Kidney (tissue), 14 donors: ENCODE results near the gene TRIM60. TPM values are rescaled to one million over a fixed set of nuclear protein-coding genes. Genes with fewer than 3 reads are reported as not detected.
"Not testable (repeated sequence)": the region's sequence is repeated elsewhere in the genome, so short reads cannot be mapped to it uniquely, and the experiment has no call there.

Experiments
- DNase-seq, 5 donors: peaks; one replicate each; pipeline ENCODE4 v3.0.0-alpha.2; 2013 to 2020
- FAIRE-seq: peaks from 2 replicates; lab custom pipeline; 2012; peaks lifted over from hg19 to GRCh38; lab: Jason Lieb, UNC
- H3K27ac ChIP-seq, 2 donors: one replicate each; pipeline ENCODE4 v1.7.0; 2013; ENCODE audit warnings: low read depth in 2 of 2, low read length in 2 of 2, inconsistent platforms in 1 of 2
- H3K27me3 ChIP-seq: one replicate; pipeline ENCODE4 v1.7.1; 2013; ENCODE audit warnings: low read length, inconsistent platforms; ENCODE audit not compliant: control insufficient read depth, insufficient read depth
- H3K36me3 ChIP-seq, 3 donors: one replicate each; pipeline versions ENCODE4 v1.7.0 to v1.7.1; 2013; ENCODE audit warnings: low read length in 3 of 3, control low read depth in 1 of 3, inconsistent platforms in 1 of 3; ENCODE audit not compliant: insufficient read depth in 3 of 3, control insufficient read depth in 2 of 3
- H3K4me1 ChIP-seq, 3 donors: one replicate each; pipeline versions ENCODE4 v1.7.0 to v1.7.1; 2013; ENCODE audit warnings: low read length in 3 of 3, inconsistent platforms in 1 of 3, low read depth in 1 of 3; ENCODE audit not compliant: control insufficient read depth in 2 of 3, insufficient read depth in 2 of 3
- H3K4me3 ChIP-seq, 3 donors: one replicate each; pipeline versions ENCODE4 v1.7.0 to v1.8.1; 2013; ENCODE audit warnings: low read length in 3 of 3, control low read depth in 1 of 3, inconsistent platforms in 1 of 3
- H3K9ac ChIP-seq, 3 donors: one replicate each; pipeline versions ENCODE4 v1.7.0 to v1.7.1; 2013; ENCODE audit warnings: low read length in 3 of 3, control low read depth in 1 of 3, inconsistent platforms in 1 of 3
- H3K9me3 ChIP-seq, 3 donors: one replicate each; pipeline versions ENCODE4 v1.7.0 to v1.7.1; 2013; ENCODE audit warnings: low read length in 3 of 3, control low read depth in 1 of 3, inconsistent platforms in 1 of 3; ENCODE audit not compliant: control insufficient read depth in 2 of 3, insufficient read depth in 1 of 3
- intact Hi-C: fragments of 100-400 bp; cut with DNase I; formaldehyde crosslinking; loops from one replicate; pipeline ENCODE4 v1.11.1; 2022
- polyA plus RNA-seq: library from polyadenylated mRNA; stranded (reverse); fragments of 350-450 nt; fragmentation: Illumina TruSeq; extraction: RNeasy Lipid Tissue Mini Kit (QIAGEN cat#74804); gene quantifications from one replicate; pipeline ENCODE4 v1.2.3, GENCODE V29; 2014; ENCODE audit warnings: low read depth, low replicate concordance; ENCODE audit not compliant: insufficient read depth
- total RNA-seq: library from RNA; stranded (reverse); fragmentation: NEBNext Ultra II Directional; extraction: Animal tissue kit (Norgen Biotek cat#: 25700); gene quantifications from one replicate; pipeline ENCODE4 v1.2.1, GENCODE V29; 2021
- TF ChIP-seq, protein P1 (sequence below): IDR thresholded peaks from 3 replicates; pipeline ENCODE4 v1.5.1; 2012; ENCODE audit warnings: mild to moderate bottlenecking, moderate library complexity, borderline replicate concordance; ENCODE audit not compliant: insufficient read depth; ENCODE audit errors: extremely low read depth
- donor health status: control.
- donor health status: control.
- donor health status: control.
- donor health status: control.
- donor health status: control.
- donor health status: DM: yes; HTN: yes; CAD: no.
- donor health status: Normal renal cell carcinoma (clear cell type).

TRIM60 gene
- total and polyA plus RNA-seq, 2 donors from 2014 or later = not detected

DNA sequence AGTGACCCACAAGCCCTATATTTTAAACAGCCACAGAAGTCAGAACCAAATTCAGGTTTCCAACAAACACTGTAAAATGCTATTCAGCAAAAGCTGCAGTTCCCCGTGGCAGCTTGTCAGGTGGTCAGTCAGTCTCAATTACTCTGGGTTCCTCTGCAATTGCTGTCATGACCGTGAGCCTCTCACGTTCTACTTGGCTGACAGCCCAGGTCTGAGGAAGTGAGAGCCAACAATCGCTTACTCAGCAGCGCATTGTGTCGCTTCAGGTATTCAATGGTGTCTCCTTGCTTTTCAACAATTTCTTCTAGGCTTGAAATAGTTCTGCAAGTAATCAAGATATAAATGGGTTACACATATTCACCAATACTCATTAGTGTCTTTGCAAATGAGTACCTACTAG lies 47.7 kb downstream of the TRIM60 start:
- DNase-seq (peak in 3 of 5 donors; percentile 12 to 62 (median 25)), FAIRE-seq (peak; percentile 53)
- Histone ChIP-seq H3K36me3 (peaks cover 0 to 9% (median 0%) of the 10 kb centered on the region in 3 donors), H3K9ac (no peak overlapping the region), H3K27ac (peak overlapping the region in 1 of 2 donors; percentile 52), H3K4me1 (no peaks in the 10 kb centered on the region), H3K9me3 (no peaks in the 10 kb centered on the region), H3K27me3 (no peaks in the 10 kb centered on the region), H3K4me3 (no peak overlapping the region)
- intact Hi-C loops = no loop called here
- TF ChIP-seq, protein P1, sequence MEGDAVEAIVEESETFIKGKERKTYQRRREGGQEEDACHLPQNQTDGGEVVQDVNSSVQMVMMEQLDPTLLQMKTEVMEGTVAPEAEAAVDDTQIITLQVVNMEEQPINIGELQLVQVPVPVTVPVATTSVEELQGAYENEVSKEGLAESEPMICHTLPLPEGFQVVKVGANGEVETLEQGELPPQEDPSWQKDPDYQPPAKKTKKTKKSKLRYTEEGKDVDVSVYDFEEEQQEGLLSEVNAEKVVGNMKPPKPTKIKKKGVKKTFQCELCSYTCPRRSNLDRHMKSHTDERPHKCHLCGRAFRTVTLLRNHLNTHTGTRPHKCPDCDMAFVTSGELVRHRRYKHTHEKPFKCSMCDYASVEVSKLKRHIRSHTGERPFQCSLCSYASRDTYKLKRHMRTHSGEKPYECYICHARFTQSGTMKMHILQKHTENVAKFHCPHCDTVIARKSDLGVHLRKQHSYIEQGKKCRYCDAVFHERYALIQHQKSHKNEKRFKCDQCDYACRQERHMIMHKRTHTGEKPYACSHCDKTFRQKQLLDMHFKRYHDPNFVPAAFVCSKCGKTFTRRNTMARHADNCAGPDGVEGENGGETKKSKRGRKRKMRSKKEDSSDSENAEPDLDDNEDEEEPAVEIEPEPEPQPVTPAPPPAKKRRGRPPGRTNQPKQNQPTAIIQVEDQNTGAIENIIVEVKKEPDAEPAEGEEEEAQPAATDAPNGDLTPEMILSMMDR = no peak

DNA sequence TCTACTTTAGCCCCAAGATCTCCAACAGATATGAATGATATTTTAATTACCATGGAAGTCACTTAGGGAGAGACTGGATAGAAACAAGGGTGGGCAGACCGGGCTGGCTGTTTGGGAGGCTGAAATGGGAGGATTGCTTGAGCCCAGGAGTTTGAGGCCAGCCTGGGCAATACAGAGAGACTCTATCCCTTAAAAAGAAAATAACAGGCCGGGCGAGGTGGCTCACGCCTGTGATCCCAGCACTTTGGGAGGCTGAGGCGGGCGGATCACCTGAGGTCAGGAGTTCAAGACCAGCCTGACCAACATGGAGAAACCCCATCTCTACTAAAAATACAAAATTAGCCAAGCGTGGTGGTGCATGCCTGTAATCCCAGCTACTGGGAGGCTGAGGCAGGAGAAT lies 53.0 kb downstream of the TRIM60 start:
- intact Hi-C loops, H3K4me3 ChIP-seq, FAIRE-seq, H3K9me3 ChIP-seq, H3K27ac ChIP-seq, H3K27me3 ChIP-seq, H3K9ac ChIP-seq, H3K4me1 ChIP-seq, DNase-seq: not testable (repeated sequence)
- H3K36me3 ChIP-seq = peaks cover 4 to 22% (median 15%) of the 10 kb centered on the region in 3 donors

DNA sequence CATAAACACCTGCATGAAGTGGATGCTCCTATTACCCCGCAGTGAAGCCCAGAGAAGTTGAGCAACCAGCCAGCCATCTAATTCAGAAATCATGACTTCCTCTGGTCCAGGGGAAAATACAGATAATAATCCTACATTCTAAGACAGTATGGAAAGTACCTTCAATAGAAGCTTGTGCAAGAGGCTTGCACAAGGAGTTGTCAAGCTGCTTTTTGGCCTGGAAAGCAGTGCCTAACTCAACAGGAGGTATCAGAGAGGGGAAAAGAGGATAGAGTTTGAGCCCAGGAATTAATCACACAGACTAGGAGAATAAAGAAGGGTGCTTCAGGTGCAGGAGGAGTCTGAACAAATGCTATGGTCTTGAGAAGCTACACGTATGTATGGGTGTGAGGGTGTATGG lies 54.1 kb downstream of the TRIM60 start:
- FAIRE-seq (no peak), DNase-seq (no peak)
- intact Hi-C loops = no loop called here
- no peaks in the 10 kb centered on the region for H3K27me3 ChIP-seq
- H3K36me3 ChIP-seq = peaks cover 4 to 22% (median 15%) of the 10 kb centered on the region in 3 donors
- H3K4me1 ChIP-seq = no peaks in the 10 kb centered on the region
- no peak overlapping the region for H3K27ac ChIP-seq
- TF ChIP-seq, protein P1 = no peak
- no peaks in the 10 kb centered on the region for H3K9me3 ChIP-seq
- no peak overlapping the region for H3K4me3 ChIP-seq
- H3K9ac ChIP-seq = no peak overlapping the region

DNA sequence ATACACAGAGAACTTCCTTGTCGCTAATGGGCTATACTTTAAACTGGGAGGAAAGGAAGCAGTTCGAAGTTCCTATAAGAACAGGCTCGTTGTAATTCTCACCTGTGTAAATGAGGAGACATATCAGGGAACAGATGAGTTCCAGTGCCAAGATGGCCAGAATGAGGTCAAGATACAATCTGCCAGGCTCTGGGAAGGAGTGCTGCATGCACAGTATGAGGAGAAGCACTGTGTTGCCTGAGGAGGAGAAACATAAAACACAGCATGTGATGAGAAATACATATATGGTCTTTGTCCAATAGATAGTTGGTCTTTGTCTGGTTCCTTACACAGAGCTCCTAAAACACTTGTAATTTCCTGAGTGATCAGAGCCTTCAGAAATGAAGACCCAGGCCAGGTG lies 56.6 kb downstream of the TRIM60 start:
- H3K9me3 ChIP-seq = no peaks in the 10 kb centered on the region
- no peaks in the 10 kb centered on the region for H3K27me3 ChIP-seq
- H3K27ac ChIP-seq = no peak overlapping the region
- no peak for DNase-seq
- H3K4me1 ChIP-seq = no peaks in the 10 kb centered on the region
- TF ChIP-seq, protein P1 = no peak
- no peak for FAIRE-seq
- peaks cover 4 to 24% (median 15%) of the 10 kb centered on the region in 3 donors for H3K36me3 ChIP-seq
- no peak overlapping the region for H3K9ac ChIP-seq
- no peak overlapping the region for H3K4me3 ChIP-seq
- intact Hi-C loops = no loop called here

Other genes starting within 250 kb of the TRIM60 start
- 0.25 TPM for gene APELA, start 154.8 kb upstream of the TRIM60 start, total RNA-seq
- gene APELA, start 154.8 kb upstream of the TRIM60 start, polyA plus RNA-seq = 1.2 TPM
- gene TRIM61, start 54.3 kb upstream of the TRIM60 start, total RNA-seq = 0.54 TPM
- 0.30 TPM for gene TRIM61, start 54.3 kb upstream of the TRIM60 start, polyA plus RNA-seq
- not detected for gene TRIM75, start 21.9 kb downstream of the TRIM60 start, total RNA-seq
- not detected for gene TRIM75, start 21.9 kb downstream of the TRIM60 start, polyA plus RNA-seq
- 19.6 TPM for gene TMEM192, start 80.9 kb downstream of the TRIM60 start, total RNA-seq
- 14.9 TPM for gene TMEM192, start 80.9 kb downstream of the TRIM60 start, polyA plus RNA-seq
- gene KLHL2, start 175.6 kb downstream of the TRIM60 start, total RNA-seq = 44.4 TPM
- gene KLHL2, start 175.6 kb downstream of the TRIM60 start, polyA plus RNA-seq = 11.5 TPM